ENCODE data around the gene MORC2.
A peak's percentile ranks its signal among the peaks of the same experiment; 100 is the strongest.

The MORC2 gene

DNA sequence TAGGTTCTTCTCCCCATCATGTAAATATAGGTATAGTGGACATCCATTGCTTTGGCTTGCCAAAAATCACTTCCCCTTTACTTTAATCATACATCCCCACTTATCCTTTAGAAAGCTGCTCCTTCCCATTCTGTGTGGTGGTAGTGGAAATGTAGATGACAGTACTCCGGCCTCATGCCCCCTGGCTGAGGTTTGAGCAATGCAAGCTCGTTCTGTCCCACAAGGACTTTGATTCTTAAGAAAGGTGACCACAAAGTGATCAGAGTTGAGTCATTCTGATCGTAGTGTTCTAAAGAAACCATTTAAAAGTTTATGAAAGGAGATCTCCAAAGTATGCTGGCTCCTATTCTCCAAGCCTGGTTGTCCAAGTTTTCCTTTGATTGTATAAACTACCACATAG is 11.4 kb upstream of the MORC2 start:
- Histone ChIP-seq H3K4me1 (ENCODE audit: control insufficient read depth, insufficient read depth, low read length) (no peaks in the 10 kb centered on the region), H3K27ac (ENCODE audit: low read depth, low read length) (no peak overlapping the region), H3K27me3 (ENCODE audit: control insufficient read depth, insufficient read depth, low read length) (no peaks in the 10 kb centered on the region), H3K36me3 (ENCODE audit: control insufficient read depth, insufficient read depth, low read length) (peaks cover 5% of the 10 kb centered on the region), H3K4me3 (ENCODE audit: low read length) (no peak overlapping the region), H3K9ac (ENCODE audit: low read length) (no peak overlapping the region)

DNA sequence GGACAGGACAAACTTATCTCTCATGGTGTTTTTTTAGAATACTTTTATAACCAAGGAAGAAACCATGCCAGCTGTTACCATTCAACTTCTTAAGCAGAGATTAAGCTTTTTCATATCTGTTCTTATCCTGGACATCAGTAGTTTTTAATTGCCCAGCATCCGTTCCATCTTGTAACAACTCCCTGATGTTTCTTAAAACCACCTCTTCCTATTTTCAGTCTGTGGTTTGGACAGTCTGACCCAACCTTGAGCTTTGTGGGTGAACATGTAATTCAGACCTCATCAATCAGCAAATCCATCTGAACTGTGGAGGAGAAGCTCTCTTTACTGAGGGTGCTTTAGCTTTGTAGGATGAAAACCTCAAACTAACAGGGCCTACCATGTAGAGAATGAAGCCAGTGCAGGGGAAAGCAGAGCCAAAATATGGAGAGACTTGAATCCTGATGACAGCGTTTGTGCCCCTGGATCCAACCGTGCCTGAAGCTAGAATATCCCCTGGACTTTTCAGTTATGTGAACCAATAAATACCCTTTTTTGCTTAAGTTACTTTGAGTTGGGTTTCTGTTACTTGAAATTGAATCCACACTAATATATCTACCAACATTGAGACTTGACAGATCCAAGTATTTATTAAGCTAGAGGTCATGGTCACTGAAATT is 9.9 kb upstream of the MORC2 start:
- H3K27me3 ChIP-seq (ENCODE audit: control insufficient read depth, insufficient read depth, low read length): no peaks in the 10 kb centered on the region
- no peak overlapping the region for H3K9ac ChIP-seq (ENCODE audit: low read length)
- no peak overlapping the region for H3K4me3 ChIP-seq (ENCODE audit: low read length)
- H3K36me3 ChIP-seq (ENCODE audit: control insufficient read depth, insufficient read depth, low read length): peaks cover 14% of the 10 kb centered on the region
- H3K27ac ChIP-seq (ENCODE audit: low read depth, low read length): no peak overlapping the region
- H3K4me1 ChIP-seq (ENCODE audit: control insufficient read depth, insufficient read depth, low read length): no peaks in the 10 kb centered on the region

GRCh38 chr22:30970356-30970746 is 1.8 kb upstream of the MORC2 start:
- peaks cover 31% of the 10 kb centered on the region for H3K36me3 ChIP-seq (ENCODE audit: control insufficient read depth, insufficient read depth, low read length)
- peak overlapping the region; percentile 95 for H3K27ac ChIP-seq (ENCODE audit: low read depth, low read length)
- H3K27me3 ChIP-seq (ENCODE audit: control insufficient read depth, insufficient read depth, low read length): no peaks in the 10 kb centered on the region

DNA sequence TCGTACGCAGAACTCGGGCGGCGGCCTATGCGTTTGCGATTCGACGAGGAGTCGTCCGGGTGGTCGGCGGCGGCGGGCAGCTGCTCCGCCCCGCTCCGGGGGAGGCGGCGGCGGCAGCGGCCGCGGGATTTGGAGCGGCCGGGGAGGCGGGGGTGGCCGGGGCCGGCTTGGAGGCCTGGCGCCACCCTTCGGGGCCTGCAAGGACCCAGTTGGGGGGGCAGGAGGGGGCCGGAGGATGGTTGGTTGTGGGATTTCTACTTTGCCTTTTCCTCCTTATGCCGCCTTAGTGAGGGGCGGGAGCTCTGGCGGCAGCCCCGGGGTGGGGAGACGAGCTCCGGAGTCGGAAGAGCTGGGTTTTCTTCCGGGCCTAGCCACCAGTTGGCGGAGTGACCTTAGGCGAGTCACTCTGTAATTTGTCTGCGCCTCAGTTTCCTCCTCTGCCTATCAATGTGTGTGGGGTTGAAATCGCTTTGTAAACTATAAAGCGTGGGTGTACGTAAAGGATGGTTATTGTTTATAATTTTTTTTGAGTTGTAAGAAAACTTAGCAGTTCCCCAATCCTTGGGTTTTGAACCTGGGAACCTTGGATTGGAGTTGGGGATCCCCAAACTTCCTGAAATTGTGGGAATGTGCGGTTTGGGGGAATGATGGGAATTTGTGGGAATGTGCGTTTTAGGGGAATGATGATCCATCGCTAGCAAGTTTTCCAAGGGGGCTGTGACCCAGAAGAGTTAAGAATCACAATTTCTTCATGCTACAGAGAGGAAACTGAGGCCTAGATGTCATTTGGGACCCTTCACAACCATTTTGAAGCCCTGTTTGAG is 1.2 kb upstream of the MORC2 start:
- Histone ChIP-seq H3K4me1 (ENCODE audit: control insufficient read depth, insufficient read depth, low read length) (peaks cover 12% of the 10 kb centered on the region), H3K4me3 (ENCODE audit: low read length) (peak overlapping the region; percentile 90), H3K27me3 (ENCODE audit: control insufficient read depth, insufficient read depth, low read length) (no peaks in the 10 kb centered on the region), H3K9ac (ENCODE audit: low read length) (peak overlapping the region; percentile 68), H3K36me3 (ENCODE audit: control insufficient read depth, insufficient read depth, low read length) (peaks cover 25% of the 10 kb centered on the region), H3K27ac (ENCODE audit: low read depth, low read length) (peak overlapping the region; percentile 95)

More at GRCh38 chr22:30970356-30970746, 1.8 kb upstream of the MORC2 start:
- H3K4me3 ChIP-seq (ENCODE audit: low read length): peak overlapping the region; percentile 90
- peaks cover 12% of the 10 kb centered on the region for H3K4me1 ChIP-seq (ENCODE audit: control insufficient read depth, insufficient read depth, low read length)
- no peak overlapping the region for H3K9ac ChIP-seq (ENCODE audit: low read length)

GRCh38 chr22:30968924-30969531 is 454 bp upstream of the MORC2 start, which contains the start of gene TUG1:
TUG1 (plus strand) TSS chr22:30969265.
- Histone ChIP-seq H3K4me1 (ENCODE audit: control insufficient read depth, insufficient read depth, low read length) (peaks cover 12% of the 10 kb centered on the region), H3K36me3 (ENCODE audit: control insufficient read depth, insufficient read depth, low read length) (peaks cover 22% of the 10 kb centered on the region), H3K4me3 (ENCODE audit: low read length) (peak within 1 kb of the TSS; percentile 90), H3K27me3 (ENCODE audit: control insufficient read depth, insufficient read depth, low read length) (no peaks in the 10 kb centered on the region), H3K9ac (ENCODE audit: low read length) (peak within 1 kb of the TSS; percentile 68), H3K27ac (ENCODE audit: low read depth, low read length) (peak within 1 kb of the TSS; percentile 95)

GRCh38 chr22:30964858-30965257 is 3.7 kb downstream of the MORC2 start:
- no peak overlapping the region for H3K27ac ChIP-seq (ENCODE audit: low read depth, low read length)
- no peaks in the 10 kb centered on the region for H3K36me3 ChIP-seq (ENCODE audit: control insufficient read depth, insufficient read depth, low read length)
- no peak overlapping the region for H3K4me3 ChIP-seq (ENCODE audit: low read length)
- no peak overlapping the region for H3K9ac ChIP-seq (ENCODE audit: low read length)
- peaks cover 4% of the 10 kb centered on the region for H3K4me1 ChIP-seq (ENCODE audit: control insufficient read depth, insufficient read depth, low read length)
- H3K27me3 ChIP-seq (ENCODE audit: control insufficient read depth, insufficient read depth, low read length): no peaks in the 10 kb centered on the region

DNA sequence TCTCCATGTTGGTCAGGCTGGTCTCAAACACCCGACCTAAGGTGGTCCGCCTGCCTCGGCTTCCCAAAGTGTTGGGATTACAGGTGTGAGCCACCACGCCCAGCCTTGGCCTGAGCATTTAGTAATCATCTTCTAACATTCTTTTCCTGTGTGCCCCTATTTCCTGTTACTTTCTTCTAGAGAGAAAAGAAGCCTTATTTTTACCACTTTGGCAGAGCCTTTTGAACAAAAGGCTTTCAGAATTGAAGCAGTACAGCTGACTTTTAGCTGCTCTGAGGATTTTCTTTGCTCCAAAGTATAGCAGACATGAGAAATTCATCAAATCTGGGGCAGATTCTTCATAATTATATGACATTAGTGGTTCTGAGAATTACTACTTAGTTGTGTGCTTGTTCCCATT is 13.4 kb downstream of the MORC2 start:
- Histone ChIP-seq H3K27me3 (ENCODE audit: control insufficient read depth, insufficient read depth, low read length) (no peaks in the 10 kb centered on the region), H3K4me1 (ENCODE audit: control insufficient read depth, insufficient read depth, low read length) (no peaks in the 10 kb centered on the region), H3K9ac (ENCODE audit: low read length) (no peak overlapping the region), H3K36me3 (ENCODE audit: control insufficient read depth, insufficient read depth, low read length) (peaks cover 5% of the 10 kb centered on the region), H3K4me3 (ENCODE audit: low read length) (no peak overlapping the region), H3K27ac (ENCODE audit: low read depth, low read length) (no peak overlapping the region)

GRCh38 chr22:30953206-30953605 is 15.4 kb downstream of the MORC2 start:
- Histone ChIP-seq H3K4me1 (ENCODE audit: control insufficient read depth, insufficient read depth, low read length) (no peaks in the 10 kb centered on the region), H3K27ac (ENCODE audit: low read depth, low read length) (no peak overlapping the region), H3K27me3 (ENCODE audit: control insufficient read depth, insufficient read depth, low read length) (no peaks in the 10 kb centered on the region), H3K9ac (ENCODE audit: low read length) (no peak overlapping the region), H3K36me3 (ENCODE audit: control insufficient read depth, insufficient read depth, low read length) (peaks cover 18% of the 10 kb centered on the region), H3K4me3 (ENCODE audit: low read length) (no peak overlapping the region)

GRCh38 chr22:30949934-30950660 is 18.5 kb downstream of the MORC2 start:
- no peak overlapping the region for H3K9ac ChIP-seq (ENCODE audit: low read length)
- H3K4me3 ChIP-seq (ENCODE audit: low read length): no peak overlapping the region
- H3K27me3 ChIP-seq (ENCODE audit: control insufficient read depth, insufficient read depth, low read length): no peaks in the 10 kb centered on the region
- no peaks in the 10 kb centered on the region for H3K4me1 ChIP-seq (ENCODE audit: control insufficient read depth, insufficient read depth, low read length)
- peaks cover 26% of the 10 kb centered on the region for H3K36me3 ChIP-seq (ENCODE audit: control insufficient read depth, insufficient read depth, low read length)
- H3K27ac ChIP-seq (ENCODE audit: low read depth, low read length): no peak overlapping the region

DNA sequence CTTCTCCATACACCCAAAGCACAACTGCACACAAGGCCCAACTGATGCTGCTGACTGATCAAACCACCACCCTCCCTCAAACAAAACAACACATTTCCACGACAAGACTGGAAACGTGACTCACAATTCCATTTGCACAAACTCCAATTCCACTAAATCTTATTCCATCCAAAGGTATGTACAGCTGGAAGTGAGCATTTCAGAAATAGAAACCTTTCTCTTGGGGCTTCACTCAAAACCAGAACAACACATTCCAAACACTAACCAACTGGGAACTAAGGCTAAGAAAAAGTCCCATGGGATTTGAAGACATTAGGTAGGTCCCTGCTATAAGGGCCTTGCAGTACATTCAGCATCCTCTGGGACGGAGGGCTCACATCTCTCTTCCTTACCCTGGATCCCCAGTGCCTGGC is 19.6 kb downstream of the MORC2 start:
- Histone ChIP-seq H3K27ac (ENCODE audit: low read depth, low read length) (no peak overlapping the region), H3K27me3 (ENCODE audit: control insufficient read depth, insufficient read depth, low read length) (no peaks in the 10 kb centered on the region), H3K36me3 (ENCODE audit: control insufficient read depth, insufficient read depth, low read length) (peaks cover 37% of the 10 kb centered on the region), H3K4me3 (ENCODE audit: low read length) (no peak overlapping the region), H3K9ac (ENCODE audit: low read length) (no peak overlapping the region), H3K4me1 (ENCODE audit: control insufficient read depth, insufficient read depth, low read length) (no peaks in the 10 kb centered on the region)

DNA sequence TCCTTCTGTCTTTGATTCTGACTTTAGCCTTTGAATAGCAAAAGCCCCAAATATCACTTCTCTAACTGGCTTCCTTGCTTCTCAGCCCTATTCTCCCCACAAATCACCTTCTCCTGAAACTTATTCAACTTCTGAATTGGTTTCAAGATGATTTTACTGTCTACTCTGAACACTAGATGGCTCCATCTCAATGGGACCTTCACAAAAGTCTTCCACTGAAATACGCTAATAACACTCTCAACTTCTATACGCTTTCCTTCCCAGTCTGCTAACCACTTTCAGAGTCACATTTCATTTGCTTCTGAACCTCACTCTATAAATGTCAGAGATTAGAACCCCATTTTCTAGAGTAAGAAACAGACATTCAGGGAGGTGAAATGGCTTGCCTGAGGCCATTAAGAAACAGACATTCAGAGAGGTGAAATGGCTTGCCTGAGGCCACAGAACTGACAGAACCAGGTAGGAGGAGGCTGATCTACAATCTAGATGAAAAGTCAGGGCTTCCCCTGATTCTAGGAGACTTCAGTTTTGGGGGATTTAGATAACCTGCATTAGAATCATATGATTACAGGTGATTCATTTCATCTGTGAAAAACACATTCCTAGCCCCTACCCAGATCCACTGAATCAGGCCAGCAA is 20.6 kb downstream of the MORC2 start:
- Histone ChIP-seq H3K27me3 (ENCODE audit: control insufficient read depth, insufficient read depth, low read length) (no peaks in the 10 kb centered on the region), H3K4me1 (ENCODE audit: control insufficient read depth, insufficient read depth, low read length) (no peaks in the 10 kb centered on the region), H3K4me3 (ENCODE audit: low read length) (no peak overlapping the region), H3K9ac (ENCODE audit: low read length) (no peak overlapping the region), H3K27ac (ENCODE audit: low read depth, low read length) (no peak overlapping the region), H3K36me3 (ENCODE audit: control insufficient read depth, insufficient read depth, low read length) (peaks cover 37% of the 10 kb centered on the region)

All from rectal smooth muscle tissue (tissue), 1 donor.